NCI-H1694 treated with DMSO at 0.1 percent for 48 hours (cell line): ENCODE data around the gene C3orf80.
"Not testable (repeated sequence)": the region's sequence is repeated elsewhere in the genome, so short reads cannot be mapped to it uniquely, and the experiment has no call there.

Experiments
- DNase-seq: peaks from one replicate; lab custom pipeline; 2025; lab: John Stamatoyannopoulos, UW

C3orf80 gene

GRCh38 chr3:160225176-160226025, at the start of gene C3orf80:
C3orf80 (plus strand) TSS chr3:160225422; CDS start chr3:160225636, 214 bp downstream.
- peak; percentile 18 for DNase-seq

- no peak for DNase-seq
Observed at GRCh38 chr3:160176923-160177322, 48.3 kb upstream of the C3orf80 start.

GRCh38 chr3:160178661-160179060, 46.6 kb upstream of the C3orf80 start:
- DNase-seq: not testable (repeated sequence)

GRCh38 chr3:160179403-160179802, 45.8 kb upstream of the C3orf80 start:
- not testable (repeated sequence) for DNase-seq

- no peak for DNase-seq
Observed at GRCh38 chr3:160179906-160180305, 45.3 kb upstream of the C3orf80 start.

- no peak for DNase-seq
Observed at GRCh38 chr3:160180581-160181216, 44.5 kb upstream of the C3orf80 start.

- no peak for DNase-seq
Observed at GRCh38 chr3:160183345-160184076, 41.7 kb upstream of the C3orf80 start.

- no peak for DNase-seq
Observed at GRCh38 chr3:160184655-160185054, 40.6 kb upstream of the C3orf80 start.

- no peak for DNase-seq
Observed at GRCh38 chr3:160185751-160186150, 39.5 kb upstream of the C3orf80 start.

GRCh38 chr3:160187288-160187687, 37.9 kb upstream of the C3orf80 start:
- DNase-seq: no peak

GRCh38 chr3:160192310-160193029, 32.8 kb upstream of the C3orf80 start:
- no peak for DNase-seq

GRCh38 chr3:160193644-160194192, 31.5 kb upstream of the C3orf80 start:
- no peak for DNase-seq

- DNase-seq: no peak
Observed at GRCh38 chr3:160194438-160194837, 30.8 kb upstream of the C3orf80 start.

- no peak for DNase-seq
Observed at GRCh38 chr3:160195106-160195505, 30.1 kb upstream of the C3orf80 start.

GRCh38 chr3:160196511-160197104, 28.6 kb upstream of the C3orf80 start:
- no peak for DNase-seq

- DNase-seq: no peak
Observed at GRCh38 chr3:160199108-160199507, 26.1 kb upstream of the C3orf80 start.

- no peak for DNase-seq
Observed at GRCh38 chr3:160200353-160200752, 24.9 kb upstream of the C3orf80 start.

- DNase-seq: not testable (repeated sequence)
Observed at GRCh38 chr3:160204396-160205011, 20.7 kb upstream of the C3orf80 start.

GRCh38 chr3:160205606-160206005, 19.6 kb upstream of the C3orf80 start:
- DNase-seq: no peak

- no peak for DNase-seq
Observed at GRCh38 chr3:160210341-160210740, 14.9 kb upstream of the C3orf80 start.

- DNase-seq: no peak
Observed at GRCh38 chr3:160210799-160211221, 14.4 kb upstream of the C3orf80 start.
